Small intestine (tissue), 7 donors: ENCODE data around the gene LDB2. TPM values are rescaled to one million over a fixed set of nuclear protein-coding genes. Genes with fewer than 3 reads are reported as not detected.

Source experiments
- DNase-seq, 2 donors: peaks; one replicate each; pipeline versions ENCODE4 v3.0.0 to v3.0.0-alpha.2; 2013
- FAIRE-seq: peaks from 2 replicates; lab custom pipeline; 2012; peaks lifted over from hg19 to GRCh38; lab: Jason Lieb, UNC
- H3K27ac ChIP-seq, 3 donors: one replicate each; pipeline ENCODE4 v1.5.1; 2013; ENCODE audit warnings: low read length in 2 of 3, mild to moderate bottlenecking in 2 of 3, control low read depth in 1 of 3, inconsistent platforms in 1 of 3, low read depth in 1 of 3, moderate library complexity in 1 of 3
- H3K27me3 ChIP-seq, 3 donors: one replicate each; pipeline ENCODE4 v1.6.1; 2013; ENCODE audit warnings: low read length in 3 of 3, inconsistent platforms in 1 of 3; ENCODE audit not compliant: control insufficient read depth in 3 of 3, insufficient read depth in 3 of 3
- H3K36me3 ChIP-seq, 3 donors: one replicate each; pipeline ENCODE4 v1.6.1; 2013; ENCODE audit warnings: low read length in 3 of 3, inconsistent platforms in 1 of 3, low read depth in 1 of 3, mild to moderate bottlenecking in 1 of 3, moderate library complexity in 1 of 3; ENCODE audit not compliant: control insufficient read depth in 3 of 3, insufficient read depth in 2 of 3
- H3K4me1 ChIP-seq, 3 donors: one replicate each; pipeline ENCODE4 v1.6.1; 2013; ENCODE audit warnings: low read length in 2 of 3, inconsistent platforms in 1 of 3, low read depth in 1 of 3, mild to moderate bottlenecking in 1 of 3, moderate library complexity in 1 of 3; ENCODE audit not compliant: control insufficient read depth in 3 of 3, insufficient read depth in 2 of 3
- H3K4me3 ChIP-seq, 3 donors: one replicate each; pipeline ENCODE4 v1.5.1; 2013; ENCODE audit warnings: low read length in 3 of 3, control low read depth in 1 of 3, inconsistent platforms in 1 of 3, low read depth in 1 of 3, mild to moderate bottlenecking in 1 of 3, moderate library complexity in 1 of 3
- H3K9me3 ChIP-seq, 2 donors: one replicate each; pipeline ENCODE4 v1.6.1; 2013; ENCODE audit warnings: low read depth in 1 of 2, low read length in 1 of 2; ENCODE audit not compliant: control insufficient read depth in 2 of 2, insufficient read depth in 1 of 2
- WGBS, 3 donors: extraction: QIAGEN DNeasy Blood & Tissue Kit; methylation state at CpG; one replicate each; pipeline ENCODE4 v1.1.7; 2013; 5-methylcytosine and 5-hydroxymethylcytosine counted together
- polyA plus RNA-seq, 4 donors: library from polyadenylated mRNA; stranded (reverse) in 3 of 4; unstranded in 1 of 4; fragments of 200-250 nt in 3 of 4; fragments of 120-200 nt in 1 of 4; gene quantifications; one replicate each; pipeline versions ENCODE4 v1.2.1 to v1.2.3, GENCODE V29; 2013
- donor health status: healthy with polysubstance abuse.
- donor health status: control.
- donor health status: control.
- donor health status: Bipolar disorder and iron deficiency.
- donor health status: healthy.

LDB2 gene
- polyA plus RNA-seq, 4 donors, result 1.1 to 19.2 (median 6.6) TPM

DNA sequence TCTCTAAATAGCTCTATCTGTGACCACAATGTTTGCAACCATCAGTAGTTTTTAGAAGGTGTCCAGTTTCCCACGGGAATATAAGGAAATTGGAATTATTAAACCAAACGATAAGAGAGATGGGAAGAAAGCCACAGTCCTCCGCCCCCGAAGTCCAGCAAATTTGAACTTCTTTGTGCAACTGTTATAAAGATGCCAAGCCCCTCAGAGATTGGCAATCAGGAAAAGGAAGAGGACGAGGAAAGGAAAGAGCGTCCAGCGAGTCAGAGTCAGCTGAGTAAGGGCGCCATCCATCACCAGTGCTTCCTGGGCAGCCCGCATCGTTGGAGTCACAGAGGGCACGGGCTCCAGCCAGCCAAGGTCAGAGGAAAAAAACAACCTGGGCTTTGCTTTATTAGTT is 35.7 kb downstream of the LDB2 start:
- H3K4me1 ChIP-seq, result no peaks in the 10 kb centered on the region
- no peak overlapping the region for H3K4me3 ChIP-seq
- no peaks in the 10 kb centered on the region for H3K36me3 ChIP-seq
- no peak for DNase-seq
- 68 to 84% (median 76%) methylated on average over 11 of the region's 11 CpGs for WGBS, 3 donors
- peaks cover 0 to 2% of the 10 kb centered on the region in 2 donors for H3K9me3 ChIP-seq
- no peak for FAIRE-seq
- H3K27ac ChIP-seq, result no peak overlapping the region
- H3K27me3 ChIP-seq, result no peaks in the 10 kb centered on the region

DNA sequence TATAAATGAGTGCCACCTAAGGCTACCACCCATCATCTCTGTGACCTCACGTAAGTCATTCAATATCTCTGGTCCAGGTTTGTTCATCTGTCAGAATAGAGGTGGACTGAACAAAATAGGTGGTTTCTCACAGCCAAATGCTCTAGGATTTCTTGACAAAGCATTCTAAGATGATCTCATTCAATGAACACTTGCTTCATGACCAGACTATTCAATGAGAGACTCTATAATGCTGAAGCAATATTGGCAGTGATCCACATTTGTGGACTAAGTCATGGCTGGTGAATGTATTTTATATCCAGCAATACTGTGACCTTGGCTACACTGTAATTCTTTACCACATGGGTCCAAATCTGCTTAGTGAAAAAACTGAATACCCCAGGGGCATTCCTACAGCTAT is 37.9 kb downstream of the LDB2 start:
- Histone ChIP-seq H3K4me1 (no peaks in the 10 kb centered on the region), H3K27ac (no peak overlapping the region), H3K36me3 (no peaks in the 10 kb centered on the region), H3K9me3 (peaks cover 0 to 2% of the 10 kb centered on the region in 2 donors), H3K4me3 (no peak overlapping the region), H3K27me3 (no peaks in the 10 kb centered on the region)
- DNase-seq (no peak), FAIRE-seq (no peak)
- WGBS, 3 donors, result 51 to 94% (median 78%) methylated on average over 1 of the region's 1 CpG

GRCh38 chr4:16859031-16859430 is 39.4 kb downstream of the LDB2 start:
- Histone ChIP-seq H3K4me3 (no peak overlapping the region), H3K36me3 (no peaks in the 10 kb centered on the region), H3K4me1 (no peaks in the 10 kb centered on the region), H3K27me3 (no peaks in the 10 kb centered on the region), H3K9me3 (peaks cover 0 to 2% of the 10 kb centered on the region in 2 donors), H3K27ac (no peak overlapping the region)
- FAIRE-seq (no peak), DNase-seq (no peak)
- WGBS, 3 donors, result 72 to 78% (median 76%) methylated on average over 4 of the region's 4 CpGs

- Histone ChIP-seq H3K4me1 (no peaks in the 10 kb centered on the region), H3K9me3 (peaks cover 0 to 2% of the 10 kb centered on the region in 2 donors), H3K36me3 (no peaks in the 10 kb centered on the region), H3K4me3 (no peak overlapping the region), H3K27me3 (no peaks in the 10 kb centered on the region), H3K27ac (no peak overlapping the region)
- WGBS, 3 donors, result 37 to 58% (median 54%) methylated on average over 9 of the region's 9 CpGs
- FAIRE-seq (no peak), DNase-seq (no peak)
Observed at GRCh38 chr4:16858275-16858752, 40.1 kb downstream of the LDB2 start.

- DNase-seq (no peak), FAIRE-seq (no peak)
- H3K27me3 ChIP-seq, result no peaks in the 10 kb centered on the region
- H3K9me3 ChIP-seq, result peaks cover 0 to 2% of the 10 kb centered on the region in 2 donors
- no peak overlapping the region for H3K27ac ChIP-seq
- H3K4me3 ChIP-seq, result no peak overlapping the region
- H3K4me1 ChIP-seq, result no peaks in the 10 kb centered on the region
- 76 to 82% (median 78%) methylated on average over 5 of the region's 5 CpGs for WGBS, 3 donors
- H3K36me3 ChIP-seq, result no peaks in the 10 kb centered on the region
Observed at GRCh38 chr4:16857425-16857824, 41.0 kb downstream of the LDB2 start.

DNA sequence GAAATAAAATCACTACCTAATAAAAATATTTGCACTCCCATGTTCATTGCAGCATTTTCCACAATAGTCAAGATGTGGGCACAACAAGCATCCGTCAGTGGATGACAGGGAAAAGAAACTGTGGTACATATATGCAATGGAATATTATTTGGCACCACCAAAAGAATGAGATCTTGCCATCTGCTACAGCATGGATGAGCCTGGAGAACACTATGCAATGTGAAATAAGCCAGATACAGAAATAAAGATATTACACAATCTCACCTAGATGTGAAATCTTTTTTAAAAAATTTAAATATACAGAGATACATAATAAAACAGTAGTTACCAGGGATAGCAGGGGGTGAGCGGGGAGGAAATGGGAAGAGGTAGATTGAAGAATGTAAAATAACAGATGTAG is 44.8 kb downstream of the LDB2 start:
- no peak overlapping the region for H3K4me3 ChIP-seq
- H3K9me3 ChIP-seq, result no peaks in the 10 kb centered on the region
- H3K4me1 ChIP-seq, result no peaks in the 10 kb centered on the region
- no peak for FAIRE-seq
- DNase-seq, result no peak
- 81 to 95% (median 87%) methylated on average over 2 of the region's 2 CpGs for WGBS, 3 donors
- no peak overlapping the region for H3K27ac ChIP-seq
- H3K27me3 ChIP-seq, result no peaks in the 10 kb centered on the region
- H3K36me3 ChIP-seq, result no peaks in the 10 kb centered on the region

- FAIRE-seq (no peak), DNase-seq (no peak)
- Histone ChIP-seq H3K36me3 (no peaks in the 10 kb centered on the region), H3K4me1 (no peaks in the 10 kb centered on the region), H3K27ac (no peak overlapping the region), H3K4me3 (no peak overlapping the region), H3K27me3 (no peaks in the 10 kb centered on the region), H3K9me3 (no peaks in the 10 kb centered on the region)
Observed at GRCh38 chr4:16852644-16853043, 45.8 kb downstream of the LDB2 start.

GRCh38 chr4:16852228-16852627 is 46.2 kb downstream of the LDB2 start:
- DNase-seq, result no peak
- 63 to 88% (median 86%) methylated on average over 2 of the region's 2 CpGs for WGBS, 3 donors
- FAIRE-seq, result no peak
- Histone ChIP-seq H3K27me3 (no peaks in the 10 kb centered on the region), H3K27ac (no peak overlapping the region), H3K4me1 (no peaks in the 10 kb centered on the region), H3K4me3 (no peak overlapping the region), H3K9me3 (no peaks in the 10 kb centered on the region), H3K36me3 (no peaks in the 10 kb centered on the region)

DNA sequence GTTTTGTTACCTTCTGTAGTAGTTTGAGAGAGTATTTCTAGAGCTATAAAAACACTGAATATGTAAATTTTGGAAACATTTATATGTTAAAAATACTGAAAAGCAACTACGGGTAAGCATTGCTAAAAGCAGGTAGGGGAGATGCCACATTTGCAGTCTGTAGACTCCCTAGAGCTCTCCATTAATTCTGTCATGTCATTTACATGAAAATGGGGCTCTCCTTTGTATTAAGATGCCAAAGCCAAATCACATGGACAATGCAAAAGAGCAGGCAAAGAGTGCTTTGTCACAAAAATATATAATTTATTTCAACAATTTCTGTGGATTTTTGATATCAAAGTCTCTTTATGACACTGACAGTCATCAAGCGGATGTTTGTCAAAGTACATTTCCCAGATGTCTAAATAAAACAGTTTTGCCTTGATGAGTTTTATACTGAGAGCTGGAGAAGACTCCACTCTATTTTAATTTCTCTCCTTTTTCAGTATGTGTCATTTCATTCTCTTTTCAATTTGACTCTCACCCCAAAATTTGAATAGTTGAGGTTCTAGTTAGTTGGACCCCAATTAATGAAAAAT is 51.8 kb downstream of the LDB2 start:
- 85 to 90% (median 87%) methylated on average over 2 of the region's 2 CpGs for WGBS, 3 donors
- Histone ChIP-seq H3K4me3 (no peak overlapping the region), H3K27ac (no peak overlapping the region), H3K4me1 (peaks cover 0 to 3% (median 0%) of the 10 kb centered on the region in 3 donors), H3K36me3 (no peaks in the 10 kb centered on the region), H3K9me3 (no peaks in the 10 kb centered on the region), H3K27me3 (no peaks in the 10 kb centered on the region)
- DNase-seq, result no peak
- FAIRE-seq, result no peak
